HEK293 (cell line): ENCODE data around the gene ANKRD1.

Source experiments
- EGR2 ChIP-seq: fragments of 450-650 bp; formaldehyde crosslinking; IDR thresholded peaks from 2 replicates; pipeline ENCODE4 v1.5.1; 2016; ENCODE audit warnings: low read depth, missing biosample characterization, missing genetic modification characterization
- GFI1B ChIP-seq: fragments of 450-650 bp; formaldehyde crosslinking; IDR thresholded peaks from 2 replicates; pipeline ENCODE4 v1.5.1; 2016; ENCODE audit warnings: missing biosample characterization, missing genetic modification characterization
- HOXC10 ChIP-seq: sonication (generic); formaldehyde crosslinking; IDR thresholded peaks from 2 replicates; pipeline ENCODE4 v1.8.1; 2023; ENCODE audit warnings: mild to moderate bottlenecking, missing genetic modification reagents
- IKZF3 ChIP-seq: fragments of 450-650 bp; IDR thresholded peaks from 2 replicates; pipeline ENCODE4 v1.5.0; 2018; ENCODE audit warnings: missing biosample characterization, mild to moderate bottlenecking, missing genetic modification characterization, moderate library complexity
- OSR2 ChIP-seq: fragments of 450-650 bp; formaldehyde crosslinking; IDR thresholded peaks from 2 replicates; pipeline ENCODE4 v1.5.1; 2016; ENCODE audit warnings: missing biosample characterization, missing genetic modification characterization
- RBAK ChIP-seq: fragments of 450-650 bp; formaldehyde crosslinking; IDR thresholded peaks from 2 replicates; pipeline ENCODE4 v1.5.1; 2016; ENCODE audit warnings: missing biosample characterization, missing genetic modification characterization
- SETDB1 ChIP-seq: IDR thresholded peaks from one replicate; pipeline ENCODE4 v1.6.1; 2017; ENCODE audit warnings: mild to moderate bottlenecking, low read length, moderate library complexity, mixed read lengths; ENCODE audit not compliant: insufficient read length
- SP2 ChIP-seq: fragments of 450-650 bp; formaldehyde crosslinking; IDR thresholded peaks from 2 replicates; pipeline ENCODE4 v1.5.1; 2016; ENCODE audit warnings: missing biosample characterization, missing genetic modification characterization
- ZBTB17 ChIP-seq: fragments of 450-650 bp; formaldehyde crosslinking; IDR thresholded peaks from 2 replicates; pipeline ENCODE4 v1.5.1; 2016; ENCODE audit warnings: missing biosample characterization, missing genetic modification characterization
- ZBTB20 ChIP-seq: fragments of 450-650 bp; formaldehyde crosslinking; IDR thresholded peaks from 2 replicates; pipeline ENCODE4 v1.5.1; 2016; ENCODE audit warnings: missing biosample characterization, missing genetic modification characterization
- ZEB2 ChIP-seq: fragments of 450-650 bp; formaldehyde crosslinking; IDR thresholded peaks from 2 replicates; pipeline ENCODE4 v1.5.1; 2016; ENCODE audit warnings: missing biosample characterization, missing genetic modification characterization
- ZFP37 ChIP-seq: fragments of 450-650 bp; formaldehyde crosslinking; IDR thresholded peaks from 2 replicates; pipeline ENCODE4 v1.5.1; 2016; ENCODE audit warnings: missing biosample characterization, missing genetic modification characterization
- ZNF133 ChIP-seq: fragments of 450-650 bp; formaldehyde crosslinking; IDR thresholded peaks from 2 replicates; pipeline ENCODE4 v1.5.1; 2016; ENCODE audit warnings: missing biosample characterization, missing genetic modification characterization
- ZNF24 ChIP-seq: fragments of 450-650 bp; formaldehyde crosslinking; IDR thresholded peaks from 2 replicates; pipeline ENCODE4 v1.5.1; 2016; ENCODE audit warnings: missing biosample characterization, missing genetic modification characterization
- ZNF324 ChIP-seq: fragments of 450-650 bp; formaldehyde crosslinking; IDR thresholded peaks from 2 replicates; pipeline ENCODE4 v1.5.1; 2016; ENCODE audit warnings: missing biosample characterization, missing genetic modification characterization
- ZNF335 ChIP-seq: fragments of 450-650 bp; formaldehyde crosslinking; conservative IDR thresholded peaks from 2 replicates; pipeline ENCODE4 v1.5.1; 2016; ENCODE audit warnings: missing biosample characterization, missing genetic modification characterization
- ZNF530 ChIP-seq: fragments of 450-650 bp; formaldehyde crosslinking; IDR thresholded peaks from 2 replicates; pipeline ENCODE4 v1.5.1; 2016; ENCODE audit warnings: low read depth, missing biosample characterization, missing genetic modification characterization
- ZNF548 ChIP-seq: fragments of 450-650 bp; formaldehyde crosslinking; IDR thresholded peaks from 2 replicates; pipeline ENCODE4 v1.5.1; 2016; ENCODE audit warnings: missing biosample characterization, missing genetic modification characterization
- ZNF585B ChIP-seq: fragments of 450-650 bp; formaldehyde crosslinking; IDR thresholded peaks from 2 replicates; pipeline ENCODE4 v1.5.1; 2016; ENCODE audit warnings: missing biosample characterization, missing genetic modification characterization
- ZNF623 ChIP-seq: fragments of 450-650 bp; formaldehyde crosslinking; IDR thresholded peaks from 2 replicates; pipeline ENCODE4 v1.5.1; 2016; ENCODE audit warnings: missing biosample characterization, missing genetic modification characterization
- ZNF629 ChIP-seq: fragments of 450-650 bp; formaldehyde crosslinking; IDR thresholded peaks from 2 replicates; pipeline ENCODE4 v1.5.1; 2017; ENCODE audit warnings: missing biosample characterization, missing genetic modification characterization
- ZNF707 ChIP-seq: fragments of 450-650 bp; formaldehyde crosslinking; IDR thresholded peaks from 2 replicates; pipeline ENCODE4 v1.5.1; 2016; ENCODE audit warnings: missing biosample characterization, missing genetic modification characterization
- TF ChIP-seq, protein P1 (sequence below): fragments of 450-650 bp; formaldehyde crosslinking; IDR thresholded peaks from 2 replicates; pipeline ENCODE4 v1.5.1; 2016; ENCODE audit warnings: missing biosample characterization, missing genetic modification characterization
- TF ChIP-seq, protein P2 (sequence below): fragments of 450-650 bp; formaldehyde crosslinking; IDR thresholded peaks from 2 replicates; pipeline ENCODE4 v1.5.1; 2016; ENCODE audit warnings: missing biosample characterization, missing genetic modification characterization
- TF ChIP-seq, protein P3 (sequence below): fragments of 450-650 bp; formaldehyde crosslinking; IDR thresholded peaks from 2 replicates; pipeline ENCODE4 v1.5.1; 2016; ENCODE audit warnings: missing biosample characterization, missing genetic modification characterization, low read depth
- TF ChIP-seq, protein P4 (sequence below): fragments of 450-650 bp; formaldehyde crosslinking; IDR thresholded peaks from 2 replicates; pipeline ENCODE4 v1.5.1; 2016; ENCODE audit warnings: missing biosample characterization, missing genetic modification characterization
- TF ChIP-seq, protein P5 (sequence below): fragments of 450-650 bp; formaldehyde crosslinking; IDR thresholded peaks from 2 replicates; pipeline ENCODE4 v1.5.1; 2016; ENCODE audit warnings: missing biosample characterization, missing genetic modification characterization
- TF ChIP-seq, protein P6 (sequence below): fragments of 450-650 bp; formaldehyde crosslinking; IDR thresholded peaks from 2 replicates; pipeline ENCODE4 v1.5.1; 2016; ENCODE audit warnings: missing biosample characterization, missing genetic modification characterization
- TF ChIP-seq, protein P7 (sequence below): fragments of 450-650 bp; formaldehyde crosslinking; IDR thresholded peaks from 2 replicates; pipeline ENCODE4 v1.5.1; 2016; ENCODE audit warnings: missing biosample characterization, missing genetic modification characterization

ANKRD1 gene

DNA sequence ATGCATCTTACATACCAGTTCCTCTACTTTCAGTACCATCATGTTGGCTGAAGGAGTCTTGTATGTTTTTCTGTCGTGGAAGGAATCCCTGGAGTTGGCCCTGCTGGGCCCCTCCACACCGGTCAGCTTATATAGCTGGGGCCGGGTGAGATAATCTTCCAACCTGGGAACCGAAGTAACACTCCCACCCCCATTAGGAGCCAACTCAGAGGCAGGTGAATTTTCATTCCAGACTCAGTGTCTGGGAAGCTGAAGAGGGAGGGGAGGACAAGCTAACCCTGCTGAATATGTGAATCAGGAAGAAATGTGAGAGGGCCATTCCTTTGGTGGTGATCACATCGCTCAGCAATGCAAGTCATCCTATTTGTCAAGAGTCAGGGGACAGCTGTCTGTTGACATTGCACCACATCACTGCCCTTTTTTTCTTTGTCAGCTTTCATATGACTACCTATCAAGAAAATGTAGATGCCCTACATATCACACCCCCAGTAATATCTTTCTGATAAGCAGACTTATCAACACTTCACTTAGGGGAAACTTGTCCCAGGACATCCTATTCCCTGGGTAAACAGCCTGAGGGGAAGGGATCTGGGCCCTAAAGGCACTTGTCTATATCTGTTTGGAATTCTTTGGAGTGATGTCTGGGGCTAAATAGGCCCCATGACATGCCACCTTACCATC lies at the start of gene ANKRD1 (continued):
- TF ChIP-seq, protein P1, sequence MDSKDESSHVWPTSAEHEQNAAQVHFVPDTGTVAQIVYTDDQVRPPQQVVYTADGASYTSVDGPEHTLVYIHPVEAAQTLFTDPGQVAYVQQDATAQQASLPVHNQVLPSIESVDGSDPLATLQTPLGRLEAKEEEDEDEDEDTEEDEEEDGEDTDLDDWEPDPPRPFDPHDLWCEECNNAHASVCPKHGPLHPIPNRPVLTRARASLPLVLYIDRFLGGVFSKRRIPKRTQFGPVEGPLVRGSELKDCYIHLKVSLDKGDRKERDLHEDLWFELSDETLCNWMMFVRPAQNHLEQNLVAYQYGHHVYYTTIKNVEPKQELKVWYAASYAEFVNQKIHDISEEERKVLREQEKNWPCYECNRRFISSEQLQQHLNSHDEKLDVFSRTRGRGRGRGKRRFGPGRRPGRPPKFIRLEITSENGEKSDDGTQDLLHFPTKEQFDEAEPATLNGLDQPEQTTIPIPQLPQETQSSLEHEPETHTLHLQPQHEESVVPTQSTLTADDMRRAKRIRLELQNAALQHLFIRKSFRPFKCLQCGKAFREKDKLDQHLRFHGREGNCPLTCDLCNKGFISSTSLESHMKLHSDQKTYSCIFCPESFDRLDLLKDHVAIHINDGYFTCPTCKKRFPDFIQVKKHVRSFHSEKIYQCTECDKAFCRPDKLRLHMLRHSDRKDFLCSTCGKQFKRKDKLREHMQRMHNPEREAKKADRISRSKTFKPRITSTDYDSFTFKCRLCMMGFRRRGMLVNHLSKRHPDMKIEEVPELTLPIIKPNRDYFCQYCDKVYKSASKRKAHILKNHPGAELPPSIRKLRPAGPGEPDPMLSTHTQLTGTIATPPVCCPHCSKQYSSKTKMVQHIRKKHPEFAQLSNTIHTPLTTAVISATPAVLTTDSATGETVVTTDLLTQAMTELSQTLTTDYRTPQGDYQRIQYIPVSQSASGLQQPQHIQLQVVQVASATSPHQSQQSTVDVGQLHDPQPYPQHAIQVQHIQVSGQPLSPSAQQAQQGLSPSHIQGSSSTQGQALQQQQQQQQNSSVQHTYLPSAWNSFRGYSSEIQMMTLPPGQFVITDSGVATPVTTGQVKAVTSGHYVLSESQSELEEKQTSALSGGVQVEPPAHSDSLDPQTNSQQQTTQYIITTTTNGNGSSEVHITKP (tag by site-specific recombination) = peak; percentile 71
- peak; percentile 33; the same call in 1 of the 2 replicates for TF ChIP-seq ZBTB17
- no peak for TF ChIP-seq SP2 (tag by site-specific recombination)
- peak; percentile 71; the same call in 1 of the 2 replicates for TF ChIP-seq ZFP37 (tag by site-specific recombination)
- TF ChIP-seq, protein P2, sequence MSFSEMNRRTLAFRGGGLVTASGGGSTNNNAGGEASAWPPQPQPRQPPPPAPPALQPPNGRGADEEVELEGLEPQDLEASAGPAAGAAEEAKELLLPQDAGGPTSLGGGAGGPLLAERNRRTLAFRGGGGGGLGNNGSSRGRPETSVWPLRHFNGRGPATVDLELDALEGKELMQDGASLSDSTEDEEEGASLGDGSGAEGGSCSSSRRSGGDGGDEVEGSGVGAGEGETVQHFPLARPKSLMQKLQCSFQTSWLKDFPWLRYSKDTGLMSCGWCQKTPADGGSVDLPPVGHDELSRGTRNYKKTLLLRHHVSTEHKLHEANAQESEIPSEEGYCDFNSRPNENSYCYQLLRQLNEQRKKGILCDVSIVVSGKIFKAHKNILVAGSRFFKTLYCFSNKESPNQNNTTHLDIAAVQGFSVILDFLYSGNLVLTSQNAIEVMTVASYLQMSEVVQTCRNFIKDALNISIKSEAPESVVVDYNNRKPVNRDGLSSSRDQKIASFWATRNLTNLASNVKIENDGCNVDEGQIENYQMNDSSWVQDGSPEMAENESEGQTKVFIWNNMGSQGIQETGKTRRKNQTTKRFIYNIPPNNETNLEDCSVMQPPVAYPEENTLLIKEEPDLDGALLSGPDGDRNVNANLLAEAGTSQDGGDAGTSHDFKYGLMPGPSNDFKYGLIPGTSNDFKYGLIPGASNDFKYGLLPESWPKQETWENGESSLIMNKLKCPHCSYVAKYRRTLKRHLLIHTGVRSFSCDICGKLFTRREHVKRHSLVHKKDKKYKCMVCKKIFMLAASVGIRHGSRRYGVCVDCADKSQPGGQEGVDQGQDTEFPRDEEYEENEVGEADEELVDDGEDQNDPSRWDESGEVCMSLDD (tag by site-specific recombination) = no peak
- TF ChIP-seq, protein P3, sequence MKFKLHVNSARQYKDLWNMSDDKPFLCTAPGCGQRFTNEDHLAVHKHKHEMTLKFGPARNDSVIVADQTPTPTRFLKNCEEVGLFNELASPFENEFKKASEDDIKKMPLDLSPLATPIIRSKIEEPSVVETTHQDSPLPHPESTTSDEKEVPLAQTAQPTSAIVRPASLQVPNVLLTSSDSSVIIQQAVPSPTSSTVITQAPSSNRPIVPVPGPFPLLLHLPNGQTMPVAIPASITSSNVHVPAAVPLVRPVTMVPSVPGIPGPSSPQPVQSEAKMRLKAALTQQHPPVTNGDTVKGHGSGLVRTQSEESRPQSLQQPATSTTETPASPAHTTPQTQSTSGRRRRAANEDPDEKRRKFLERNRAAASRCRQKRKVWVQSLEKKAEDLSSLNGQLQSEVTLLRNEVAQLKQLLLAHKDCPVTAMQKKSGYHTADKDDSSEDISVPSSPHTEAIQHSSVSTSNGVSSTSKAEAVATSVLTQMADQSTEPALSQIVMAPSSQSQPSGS (tag by site-specific recombination) = no peak
- peak; percentile 28; the same call in 1 of the 2 replicates for TF ChIP-seq ZNF335 (tag by site-specific recombination)
- TF ChIP-seq, protein P4, sequence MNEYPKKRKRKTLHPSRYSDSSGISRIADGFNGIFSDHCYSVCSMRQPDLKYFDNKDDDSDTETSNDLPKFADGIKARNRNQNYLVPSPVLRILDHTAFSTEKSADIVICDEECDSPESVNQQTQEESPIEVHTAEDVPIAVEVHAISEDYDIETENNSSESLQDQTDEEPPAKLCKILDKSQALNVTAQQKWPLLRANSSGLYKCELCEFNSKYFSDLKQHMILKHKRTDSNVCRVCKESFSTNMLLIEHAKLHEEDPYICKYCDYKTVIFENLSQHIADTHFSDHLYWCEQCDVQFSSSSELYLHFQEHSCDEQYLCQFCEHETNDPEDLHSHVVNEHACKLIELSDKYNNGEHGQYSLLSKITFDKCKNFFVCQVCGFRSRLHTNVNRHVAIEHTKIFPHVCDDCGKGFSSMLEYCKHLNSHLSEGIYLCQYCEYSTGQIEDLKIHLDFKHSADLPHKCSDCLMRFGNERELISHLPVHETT (tag by site-specific recombination) = peak; percentile 35; the same call in 1 of the 2 replicates
- no peak for TF ChIP-seq ZNF133 (tag by site-specific recombination)
- TF ChIP-seq ZNF548 = no peak
- TF ChIP-seq SETDB1 = no peak
- TF ChIP-seq ZNF530 (tag by site-specific recombination) = no peak
- no peak for TF ChIP-seq ZNF324
- TF ChIP-seq, protein P5, sequence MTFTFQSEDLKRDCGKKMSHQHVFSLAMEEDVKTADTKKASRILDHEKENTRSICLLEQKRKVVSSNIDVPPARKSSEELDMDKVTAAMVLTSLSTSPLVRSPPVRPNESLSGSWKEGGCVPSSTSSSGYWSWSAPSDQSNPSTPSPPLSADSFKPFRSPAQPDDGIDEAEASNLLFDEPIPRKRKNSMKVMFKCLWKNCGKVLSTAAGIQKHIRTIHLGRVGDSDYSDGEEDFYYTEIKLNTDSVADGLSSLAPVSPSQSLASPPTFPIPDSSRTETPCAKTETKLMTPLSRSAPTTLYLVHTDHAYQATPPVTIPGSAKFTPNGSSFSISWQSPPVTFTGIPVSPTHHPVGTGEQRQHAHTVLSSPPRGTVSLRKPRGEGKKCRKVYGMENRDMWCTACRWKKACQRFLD (tag by site-specific recombination) = no peak
- no peak for TF ChIP-seq RBAK (tag by site-specific recombination)
- TF ChIP-seq ZEB2 (tag by site-specific recombination) = peak; percentile 62; the same call in 1 of the 2 replicates
- no peak for TF ChIP-seq ZNF24 (tag by site-specific recombination)
- TF ChIP-seq HOXC10 (CRISPR knock-in tag) = no peak
- no peak for TF ChIP-seq EGR2 (tag by site-specific recombination)
- TF ChIP-seq, protein P6, sequence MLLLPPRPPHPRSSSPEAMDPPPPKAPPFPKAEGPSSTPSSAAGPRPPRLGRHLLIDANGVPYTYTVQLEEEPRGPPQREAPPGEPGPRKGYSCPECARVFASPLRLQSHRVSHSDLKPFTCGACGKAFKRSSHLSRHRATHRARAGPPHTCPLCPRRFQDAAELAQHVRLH (tag by site-specific recombination) = no peak
- no peak for TF ChIP-seq IKZF3 (tag by site-specific recombination)
- no peak for TF ChIP-seq ZNF623
- TF ChIP-seq, protein P7, sequence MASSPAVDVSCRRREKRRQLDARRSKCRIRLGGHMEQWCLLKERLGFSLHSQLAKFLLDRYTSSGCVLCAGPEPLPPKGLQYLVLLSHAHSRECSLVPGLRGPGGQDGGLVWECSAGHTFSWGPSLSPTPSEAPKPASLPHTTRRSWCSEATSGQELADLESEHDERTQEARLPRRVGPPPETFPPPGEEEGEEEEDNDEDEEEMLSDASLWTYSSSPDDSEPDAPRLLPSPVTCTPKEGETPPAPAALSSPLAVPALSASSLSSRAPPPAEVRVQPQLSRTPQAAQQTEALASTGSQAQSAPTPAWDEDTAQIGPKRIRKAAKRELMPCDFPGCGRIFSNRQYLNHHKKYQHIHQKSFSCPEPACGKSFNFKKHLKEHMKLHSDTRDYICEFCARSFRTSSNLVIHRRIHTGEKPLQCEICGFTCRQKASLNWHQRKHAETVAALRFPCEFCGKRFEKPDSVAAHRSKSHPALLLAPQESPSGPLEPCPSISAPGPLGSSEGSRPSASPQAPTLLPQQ = peak; percentile 56
- TF ChIP-seq ZNF585B (tag by site-specific recombination) = no peak
- TF ChIP-seq ZNF707 (tag by site-specific recombination) = no peak
- no peak for TF ChIP-seq OSR2 (tag by site-specific recombination)
- TF ChIP-seq ZBTB20 (tag by site-specific recombination) = no peak
- no peak for TF ChIP-seq GFI1B
- TF ChIP-seq ZNF629 = peak; percentile 86
